ENCODE results near the gene SPECC1L.

Gene SPECC1L

DNA sequence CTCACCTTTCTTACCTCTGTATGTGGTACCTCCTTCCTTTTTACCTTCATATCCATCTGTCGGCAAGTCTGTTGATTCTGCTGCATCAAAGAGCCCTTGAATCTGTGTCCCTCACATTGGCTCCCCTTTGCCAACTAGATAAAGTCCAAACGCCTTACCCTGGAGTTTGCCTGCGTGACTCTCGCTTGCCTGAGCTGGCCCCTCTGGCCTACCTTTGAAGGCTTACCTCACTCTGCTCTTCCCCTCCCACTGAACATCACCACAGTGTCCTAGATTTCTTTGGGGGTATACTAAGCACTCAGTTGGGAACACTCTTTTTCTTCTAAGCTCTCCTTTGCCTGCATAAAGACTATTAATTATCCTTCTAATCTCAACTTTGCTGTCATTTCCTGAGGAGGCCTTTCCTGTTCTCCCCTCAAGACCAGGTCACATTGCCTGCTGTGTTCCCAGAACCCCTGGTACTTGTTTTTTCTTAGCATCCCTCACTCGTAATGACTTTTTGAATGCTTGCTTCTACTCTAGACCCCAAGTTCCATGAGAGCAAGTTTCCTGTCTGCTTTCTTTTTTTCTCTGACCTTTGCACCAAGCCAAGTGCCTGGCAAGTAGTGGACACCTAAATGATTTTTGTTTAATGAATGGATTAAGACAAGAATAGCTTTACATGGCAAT is 89.0 kb downstream of the SPECC1L start:
- no peak for DNase-seq

DNA sequence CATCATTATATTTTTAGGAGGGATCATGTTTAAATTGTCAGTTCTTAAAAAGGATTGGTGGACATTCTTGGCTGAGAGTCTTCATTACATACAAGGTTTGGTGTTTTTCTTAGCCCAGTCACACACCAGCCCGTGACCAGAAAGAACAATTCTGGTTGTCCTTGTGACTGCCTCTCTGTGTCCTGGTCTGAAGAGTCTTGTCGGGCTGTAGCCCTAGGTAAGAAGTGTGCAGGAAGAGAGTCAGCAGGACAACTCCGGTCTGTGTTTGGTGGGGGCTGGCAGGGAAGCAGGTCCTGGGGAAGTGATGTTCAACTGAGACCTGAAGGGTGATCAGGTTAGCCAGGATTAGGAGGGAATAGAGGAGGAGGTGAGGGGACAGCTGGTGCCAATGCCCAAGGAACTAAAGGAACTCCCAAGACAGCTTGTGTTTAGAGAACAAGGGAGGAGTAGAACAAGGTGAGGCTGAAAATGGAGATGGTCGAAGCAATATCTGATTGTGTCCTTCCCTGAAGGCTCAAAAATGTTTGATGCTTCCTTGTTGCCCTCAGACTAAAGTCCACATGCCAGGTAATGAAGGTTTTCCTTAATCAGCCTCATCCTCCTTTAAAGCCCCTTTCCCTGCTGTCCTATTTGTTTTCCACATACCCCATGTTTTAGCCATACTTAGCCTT is 91.5 kb downstream of the SPECC1L start:
- DNase-seq: no peak

GRCh38 chr22:24363243-24363642 is 92.6 kb downstream of the SPECC1L start:
- no peak for DNase-seq

GRCh38 chr22:24366701-24367100 is 96.1 kb downstream of the SPECC1L start:
- no peak for DNase-seq

DNA sequence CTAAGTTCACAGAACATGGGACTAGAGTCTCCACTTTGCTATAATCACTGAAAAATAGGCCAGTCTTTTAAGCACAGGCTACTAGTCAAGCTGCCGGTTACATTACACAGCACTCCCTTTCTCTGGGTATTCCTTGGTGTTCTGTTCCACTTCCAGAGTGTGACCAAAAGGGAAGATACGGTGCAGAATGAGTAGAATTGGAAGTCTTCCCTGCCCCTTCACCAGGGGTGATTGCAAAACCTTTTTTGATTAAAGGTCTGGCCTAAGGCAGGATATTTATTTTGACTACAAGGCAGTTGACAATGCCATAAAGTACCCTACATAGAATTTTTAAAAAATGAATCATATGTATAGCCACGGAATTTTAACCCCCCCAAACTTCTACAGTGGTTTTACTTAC is 97.2 kb downstream of the SPECC1L start:
- no peak for DNase-seq

DNA sequence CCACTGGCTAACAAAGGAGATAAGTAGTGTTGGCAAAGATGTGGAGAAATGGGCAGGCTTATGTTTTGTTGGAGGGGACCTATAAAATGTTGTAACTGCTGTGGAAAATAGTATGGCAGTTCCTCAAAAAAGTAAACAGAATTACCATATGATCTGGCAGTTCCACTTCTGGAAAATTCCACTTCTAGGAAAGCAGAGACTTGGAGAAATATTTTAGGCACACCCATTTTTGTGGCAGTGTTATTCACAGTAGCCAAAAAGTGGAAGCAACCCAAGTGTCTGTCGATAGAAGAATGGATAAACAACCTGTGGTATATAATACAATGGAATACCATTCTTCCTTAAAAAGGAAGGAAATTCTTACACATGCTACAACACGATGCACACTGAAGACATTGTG is 99.8 kb downstream of the SPECC1L start:
- no peak for DNase-seq

GRCh38 chr22:24376002-24376401 is 105.4 kb downstream of the SPECC1L start:
- no peak for DNase-seq

DNA sequence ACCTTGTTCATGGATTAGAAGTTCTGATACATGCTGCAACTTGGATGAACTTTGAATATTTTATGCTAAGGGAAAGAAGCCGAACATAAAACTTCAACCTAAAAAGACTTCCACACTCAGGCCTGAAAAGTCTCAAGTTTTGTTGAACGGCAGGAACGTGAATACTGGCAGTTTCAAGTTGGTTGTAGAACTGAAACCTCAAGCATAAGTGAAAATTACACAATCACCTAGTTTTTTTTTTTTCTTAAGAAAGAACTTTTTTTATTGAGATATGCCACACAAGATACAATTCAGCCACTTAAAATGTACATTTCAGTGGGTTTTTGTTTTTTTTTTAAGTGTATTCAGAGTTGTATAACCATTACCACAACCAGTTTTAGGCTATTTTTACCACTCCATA is 106.0 kb downstream of the SPECC1L start:
- no peak for DNase-seq

DNA sequence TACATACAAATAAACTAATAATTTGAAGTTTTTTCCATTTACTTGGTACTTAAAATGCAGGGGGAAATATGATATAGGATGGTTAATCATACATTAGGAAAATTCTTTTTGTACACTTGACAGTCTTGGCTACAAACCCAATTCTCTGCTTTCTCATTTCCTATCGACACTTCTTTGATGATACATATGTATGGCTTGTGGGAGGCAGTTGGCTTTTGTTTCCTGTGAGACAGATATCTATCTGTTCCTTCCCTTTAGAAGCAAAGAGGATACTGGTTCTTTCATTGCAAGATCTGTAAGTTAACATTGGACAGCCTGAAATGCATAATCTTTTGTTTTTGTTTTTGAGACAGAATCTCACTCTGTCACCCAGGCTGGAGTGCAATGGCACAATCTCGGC is 108.9 kb downstream of the SPECC1L start:
- DNase-seq: no peak

DNA sequence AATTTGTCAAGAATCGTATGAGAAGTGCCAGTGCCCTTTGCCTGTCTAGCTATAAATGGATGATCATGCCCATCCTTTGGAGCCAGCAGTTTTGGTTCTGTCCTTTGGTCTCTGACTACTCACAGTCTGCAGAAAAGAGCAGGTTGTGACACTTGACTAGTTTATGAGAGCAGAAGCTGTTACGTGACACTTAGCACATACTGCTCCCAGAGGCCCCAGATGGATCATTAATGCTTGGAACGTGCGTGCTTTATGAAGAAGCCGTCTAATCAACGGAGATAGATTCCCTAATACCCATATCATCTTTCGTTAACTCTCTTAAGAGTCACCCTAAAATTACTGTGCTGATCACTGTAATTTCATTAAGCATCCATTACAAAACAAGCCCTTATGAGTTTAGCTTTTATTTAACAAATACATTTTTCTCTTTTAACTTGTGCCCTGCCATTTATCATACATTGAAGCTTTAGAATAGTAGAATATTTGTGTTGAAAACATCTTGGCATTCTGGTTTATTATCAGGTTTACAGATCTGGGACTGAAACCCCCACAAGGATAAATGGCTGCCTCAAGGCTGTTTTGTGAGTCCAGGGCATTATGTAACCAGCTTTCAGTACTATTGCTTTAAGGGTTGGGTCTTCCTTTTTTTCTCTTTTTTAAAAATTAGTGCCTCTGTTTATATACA is 109.7 kb downstream of the SPECC1L start:
- no peak for DNase-seq

DNA sequence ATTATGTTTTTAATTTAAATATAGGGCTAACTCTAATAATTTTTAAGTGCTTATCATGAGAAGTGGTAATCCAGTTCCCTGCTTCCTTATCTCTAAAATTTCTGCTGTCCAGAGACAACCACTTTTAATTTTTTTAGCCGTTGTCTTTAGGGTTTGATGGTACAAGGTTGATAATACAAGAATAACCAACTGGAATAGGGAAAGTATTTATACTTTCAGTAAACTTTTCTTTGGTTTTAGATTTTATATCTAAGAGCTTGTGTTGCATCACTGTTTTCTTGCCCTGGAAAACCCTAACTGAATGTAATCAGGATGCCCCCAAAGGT is 110.2 kb downstream of the SPECC1L start:
- DNase-seq: no peak

DNA sequence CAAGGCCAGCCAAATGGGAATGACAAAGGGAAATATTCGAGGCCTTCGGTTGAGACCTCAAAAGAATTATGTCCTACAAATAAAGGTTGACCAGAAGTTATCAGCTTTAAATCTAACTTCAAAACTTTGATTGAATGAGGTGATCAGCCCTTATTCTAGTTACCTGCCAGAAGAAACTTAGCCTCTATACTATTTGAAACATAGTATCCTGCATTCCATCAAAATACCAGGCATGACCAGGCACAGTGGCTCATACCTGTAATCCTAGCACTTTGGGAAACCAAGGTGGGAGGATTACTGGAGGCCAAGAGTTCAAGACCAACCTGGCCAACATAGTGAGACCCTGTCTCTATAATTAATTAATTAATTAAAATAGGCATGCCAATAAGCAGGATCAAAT is 112.4 kb downstream of the SPECC1L start:
- DNase-seq: no peak

DNA sequence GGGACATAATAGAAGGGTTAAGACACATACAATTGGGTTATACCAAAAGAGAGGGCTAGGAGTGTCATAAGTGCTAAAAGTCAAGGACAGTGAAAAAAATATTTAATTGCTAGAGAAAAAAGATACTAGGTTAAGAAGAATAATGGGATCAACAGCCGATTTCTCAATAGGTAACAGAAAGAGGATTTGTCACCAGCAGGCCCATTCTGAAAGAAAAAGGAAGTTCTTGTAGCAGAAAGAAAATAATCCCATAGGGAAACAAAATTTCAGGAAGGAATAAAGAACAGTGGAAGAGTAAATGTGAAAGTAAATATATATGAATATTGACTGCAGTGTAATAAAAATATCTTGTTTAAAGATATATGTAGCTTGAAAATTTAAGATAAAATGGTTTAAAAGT is 113.5 kb downstream of the SPECC1L start:
- DNase-seq: no peak

DNA sequence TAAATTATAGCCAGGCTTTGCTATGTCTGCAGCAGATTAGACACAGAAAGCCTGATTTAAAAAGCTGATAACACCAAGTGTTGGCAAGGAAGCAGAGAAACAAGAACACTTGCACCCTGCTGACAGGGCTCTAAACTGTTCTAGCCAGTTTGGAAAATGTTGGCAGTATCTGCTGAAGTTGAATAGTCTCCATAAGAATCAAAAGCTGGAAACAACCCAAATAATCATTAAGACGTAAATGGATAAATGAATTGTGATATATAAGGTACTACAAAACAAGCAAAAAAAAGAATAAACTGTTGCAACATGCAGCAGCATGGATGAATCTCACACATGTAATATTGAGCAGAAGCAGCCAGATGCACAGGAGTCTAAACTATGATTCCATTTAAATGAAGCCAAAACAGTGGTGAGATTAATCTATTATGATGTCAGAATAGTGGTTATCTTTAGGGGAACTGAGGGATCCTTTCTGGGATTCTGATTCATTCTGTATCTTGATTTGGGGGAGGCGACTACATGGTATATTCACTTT is 116.4 kb downstream of the SPECC1L start:
- DNase-seq: no peak

- no peak for DNase-seq
Measured at GRCh38 chr22:24389680-24390079, 119.0 kb downstream of the SPECC1L start.

- DNase-seq: no peak
Measured at GRCh38 chr22:24390156-24390555, 119.5 kb downstream of the SPECC1L start.

GRCh38 chr22:24390576-24390975 is 119.9 kb downstream of the SPECC1L start:
- no peak for DNase-seq

- DNase-seq: no peak
Measured at GRCh38 chr22:24391836-24392217, 121.2 kb downstream of the SPECC1L start.

DNA sequence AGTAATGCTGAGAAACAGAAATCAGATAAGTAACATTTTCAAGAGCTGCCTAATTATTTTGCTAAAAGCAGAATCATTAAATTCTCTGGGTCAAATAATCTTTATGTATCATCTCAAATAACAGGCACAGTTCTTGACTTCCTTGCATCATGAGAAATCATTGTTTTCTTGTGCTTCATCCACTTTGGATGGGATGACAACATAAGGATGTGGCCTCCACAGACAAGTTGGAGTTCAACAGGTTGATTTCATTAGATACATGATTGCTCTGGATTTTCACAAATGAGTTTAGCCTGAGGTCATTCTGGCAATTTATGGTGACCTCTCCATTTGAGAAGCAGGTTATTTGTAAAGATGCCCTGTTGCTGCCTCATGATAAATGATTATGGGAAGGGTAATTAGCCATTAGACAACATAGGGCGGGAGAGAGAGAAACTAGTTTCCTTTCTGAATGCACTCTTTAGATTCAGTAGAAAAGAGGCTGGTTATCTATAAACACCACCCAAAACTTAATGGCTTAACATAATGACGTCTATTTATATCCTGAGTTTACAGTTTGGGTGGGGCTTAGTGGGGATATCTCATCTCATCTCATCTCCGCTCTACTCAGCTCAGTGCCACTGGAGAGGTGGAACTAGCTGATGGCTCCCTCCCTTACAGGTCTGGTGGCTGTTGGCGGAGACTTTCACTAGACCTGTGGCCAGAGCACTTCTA is 121.7 kb downstream of the SPECC1L start:
- no peak for DNase-seq

GRCh38 chr22:24393012-24393559 is 122.5 kb downstream of the SPECC1L start:
- no peak for DNase-seq

GRCh38 chr22:24393848-24394247 is 123.2 kb downstream of the SPECC1L start:
- no peak for DNase-seq

DNA sequence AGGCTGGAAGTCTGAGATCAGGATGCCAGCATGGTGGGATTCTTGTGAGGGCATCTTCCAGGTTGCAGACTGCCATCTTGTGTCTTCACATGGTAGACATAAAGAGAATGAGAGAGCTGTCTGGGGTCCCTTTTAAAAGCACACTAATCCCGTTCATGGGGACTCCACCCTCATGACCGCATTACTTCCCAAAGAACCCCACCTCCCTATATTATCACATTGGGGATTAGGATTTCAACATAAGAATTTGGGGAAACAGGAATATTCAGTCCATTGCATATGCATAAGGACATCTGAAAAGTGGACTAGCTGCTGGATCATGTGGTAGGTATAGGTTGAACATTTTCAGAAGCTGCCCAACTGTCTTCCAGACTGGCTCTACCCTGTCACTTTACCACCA is 123.6 kb downstream of the SPECC1L start:
- no peak for DNase-seq
